B cell (primary cell): ENCODE measurements around the gene TBC1D30. TPM values are rescaled to one million over a fixed set of nuclear protein-coding genes. Genes with fewer than 3 reads are reported as not detected.

Experiments used
- ATAC-seq: fragments of 200-7000 bp; cut with Tn5 transposase; one replicate; pipeline ENCODE4 v1.10.0; 2021; ENCODE audit warnings: low read depth, mild to moderate bottlenecking, moderate number of reproducible peaks, moderate library complexity
- CTCF ChIA-PET: fragments of 350-600 bp; sonication (Branson Sonifier 250); formaldehyde crosslinking; loops from one replicate; lab custom pipeline; 2021; ENCODE audit warnings: antibody characterized with exemption, inconsistent platforms; lab: Charles Lee
- POLR2A ChIA-PET: fragments of 350-600 bp; sonication (Branson Sonifier 250); formaldehyde crosslinking; loops from one replicate; lab custom pipeline; 2021; ENCODE audit warnings: antibody characterized with exemption; lab: Charles Lee
- DNase-seq: peaks from one replicate; pipeline ENCODE4 v3.0.0; 2013
- H2AFZ ChIP-seq: 2 replicates; pipeline ENCODE4 v1.6.1; 2012; ENCODE audit warnings: mild to moderate bottlenecking, low read depth, low read length; ENCODE audit not compliant: insufficient read depth, poor library complexity, severe bottlenecking
- H3K27ac ChIP-seq, 2 donors: 1 replicate in 1 of 2; 2 replicates in 1 of 2; pipeline ENCODE4 v1.5.1; 2012 to 2013; ENCODE audit warnings: low read length in 2 of 2, mild to moderate bottlenecking in 2 of 2, moderate library complexity in 1 of 2
- H3K27me3 ChIP-seq, 4 experiments: fragments of 200-600 bp in 1 of 4; sonication (generic) in 1 of 4; replicated peaks in 1 of 4; 1 replicate in 2 of 4; 2 replicates in 2 of 4; pipeline versions ENCODE4 v1.6.1 to v1.7.0; 2013 to 2016; ENCODE audit warnings: low read length in 3 of 4, mild to moderate bottlenecking in 2 of 4, mixed read lengths in 1 of 4, moderate library complexity in 1 of 4; ENCODE audit not compliant: insufficient read depth in 4 of 4, control insufficient read depth in 3 of 4; ENCODE audit errors: control extremely low read depth in 1 of 4
- H3K36me3 ChIP-seq, 2 experiments: replicated peaks in 1 of 2; 1 replicate in 1 of 2; 2 replicates in 1 of 2; pipeline versions ENCODE4 v1.6.1 to v1.7.1; 2013; ENCODE audit warnings: low read length in 1 of 2; ENCODE audit not compliant: insufficient read depth in 2 of 2, control insufficient read depth in 1 of 2; ENCODE audit errors: control extremely low read depth in 1 of 2, extremely low read depth in 1 of 2
- H3K4me1 ChIP-seq, 2 donors: fragments of 200-600 bp in 1 of 2; sonication (generic) in 1 of 2; 1 replicate in 1 of 2; 2 replicates in 1 of 2; pipeline versions ENCODE4 v1.5.1 to v1.6.1; 2013 to 2017; ENCODE audit warnings: low read length in 2 of 2; ENCODE audit not compliant: control insufficient read depth in 2 of 2, insufficient read depth in 2 of 2
- H3K4me2 ChIP-seq: replicated peaks from 2 replicates; pipeline ENCODE3; 2012; ENCODE audit warnings: mild to moderate bottlenecking, low read depth, low read length; ENCODE audit not compliant: poor library complexity, severe bottlenecking
- H3K4me3 ChIP-seq, 5 experiments: fragments of 200-600 bp in 1 of 5; sonication (generic) in 1 of 5; 1 replicate in 3 of 5; 2 replicates in 2 of 5; pipeline versions ENCODE4 v1.5.1 to v1.7.0; 2011 to 2016; ENCODE audit warnings: low read length in 4 of 5, mild to moderate bottlenecking in 4 of 5, low read depth in 2 of 5, control low read depth in 1 of 5, moderate library complexity in 1 of 5; ENCODE audit not compliant: insufficient read depth in 1 of 5; ENCODE audit errors: control extremely low read depth in 1 of 5, extremely low read depth in 1 of 5
- H3K79me2 ChIP-seq: fragments of 200-600 bp; sonication (generic); one replicate; pipeline ENCODE4 v1.6.0; 2016; ENCODE audit warnings: low read length; ENCODE audit not compliant: control insufficient read depth, insufficient read depth
- H3K9ac ChIP-seq: fragments of 200-600 bp; sonication (generic); 2 replicates; pipeline ENCODE4 v1.6.1; 2017; ENCODE audit warnings: mild to moderate bottlenecking, low read length, moderate library complexity
- H3K9me3 ChIP-seq, 3 donors: one replicate each; pipeline versions ENCODE4 v1.6.1 to v1.7.1; 2013; ENCODE audit warnings: low read length in 2 of 3; ENCODE audit not compliant: control insufficient read depth in 2 of 3, insufficient read depth in 1 of 3; ENCODE audit errors: control extremely low read depth in 1 of 3
- H4K20me1 ChIP-seq: 2 replicates; pipeline ENCODE4 v1.6.0; 2012; ENCODE audit warnings: mild to moderate bottlenecking, low read length; ENCODE audit not compliant: insufficient read depth, control insufficient read depth, poor library complexity, severe bottlenecking
- H3K27ac Mint-ChIP-seq: one replicate; pipeline ENCODE4 v1.8.0; 2021; ENCODE audit warnings: mixed read lengths
- H3K27me3 Mint-ChIP-seq: one replicate; pipeline ENCODE4 v1.8.0; 2021; ENCODE audit warnings: mixed read lengths
- H3K4me1 Mint-ChIP-seq: one replicate; pipeline ENCODE4 v1.8.0; 2021; ENCODE audit warnings: mixed read lengths
- H3K4me3 Mint-ChIP-seq: one replicate; pipeline ENCODE4 v1.8.0; 2021; ENCODE audit warnings: mixed read lengths
- H3K9me3 Mint-ChIP-seq: one replicate; pipeline ENCODE4 v1.8.0; 2022; ENCODE audit warnings: mixed read lengths; ENCODE audit not compliant: insufficient read depth
- CTCF ChIP-seq: fragments of 200-600 bp; IDR thresholded peaks from one replicate; pipeline ENCODE4 v1.8.0; 2022; ENCODE audit warnings: antibody characterized with exemption, mild to moderate bottlenecking
- EZH2 ChIP-seq: IDR thresholded peaks from 2 replicates; pipeline ENCODE4 v1.6.1; 2012; ENCODE audit warnings: borderline replicate concordance, low read depth, mild to moderate bottlenecking, moderate library complexity, low read length; ENCODE audit not compliant: insufficient read depth, poor library complexity, severe bottlenecking
- WGBS: methylation state at CpG from one replicate; pipeline ENCODE4 v1.1.5; 2013; ENCODE audit warnings: missing lambda C conversion rate; ENCODE audit not compliant: insufficient coverage; 5-methylcytosine and 5-hydroxymethylcytosine counted together
- intact Hi-C: fragments of 100-400 bp; cut with micrococcal nuclease; formaldehyde crosslinking; loops from one replicate; pipeline ENCODE4 v1.10.0; 2022
- polyA plus RNA-seq: library from polyadenylated mRNA; depleted of rRNA; stranded (reverse); fragments of >200 nt; gene quantifications from 2 replicates; pipeline ENCODE4 v1.2.3, GENCODE V29; 2012
- total RNA-seq, 2 donors: library from RNA; stranded (reverse); fragments of 120-200 nt in 1 of 2; gene quantifications; 1 replicate in 1 of 2; 2 replicates in 1 of 2; pipeline versions ENCODE4 v1.2.3 to v1.2.4, GENCODE V29; 2013 to 2022

TBC1D30 gene
- total and polyA plus RNA-seq, 2 donors (not counting 1 experiment from before 2014, with no cell fraction given) = 0.06 to 0.10 TPM

GRCh38 chr12:64889434-64890216 lies 65.2 kb downstream of the TBC1D30 start:
- Mint-ChIP-seq H3K4me3 (no peak overlapping the region), H3K27ac (no peak overlapping the region), H3K4me1 (no peaks in the 10 kb centered on the region), H3K9me3 (no peaks in the 10 kb centered on the region), H3K27me3 (peaks cover 32% of the 10 kb centered on the region)
- DNase-seq (no peak), ATAC-seq (no peak)
- ChIA-PET CTCF (interaction anchor here (0.9 to 6.7 kb wide), 14 partner anchors 10 to 1808 kb away, joined by 3 to 86 read pairs (median 5); no protein-coding TSS in a partner anchor), POLR2A (no interaction called here)
- H3K4me3 ChIP-seq = no peak overlapping the region
- no peaks in the 10 kb centered on the region for H3K79me2 ChIP-seq
- H3K36me3 ChIP-seq = no peaks in the 10 kb centered on the region
- H3K27me3 ChIP-seq = no peaks in the 10 kb centered on the region
- no peaks in the 10 kb centered on the region for H3K4me1 ChIP-seq
- 85% methylated on average over 6 of the region's 11 CpGs for WGBS
- H3K27ac ChIP-seq = no peak overlapping the region
- H3K9me3 ChIP-seq = no peaks in the 10 kb centered on the region
- TF ChIP-seq EZH2 = no peak
- TF ChIP-seq CTCF = no peak
- H4K20me1 ChIP-seq = no peaks in the 10 kb centered on the region
- no peak overlapping the region for H3K4me2 ChIP-seq
- H2AFZ ChIP-seq = no peak overlapping the region
- intact Hi-C loops = no loop called here
- H3K9ac ChIP-seq = no peak overlapping the region

GRCh38 chr12:64890873-64891468 lies 66.5 kb downstream of the TBC1D30 start:
- Mint-ChIP-seq H3K4me3 (no peak overlapping the region), H3K27me3 (peaks cover 28% of the 10 kb centered on the region), H3K9me3 (no peaks in the 10 kb centered on the region), H3K27ac (no peak overlapping the region), H3K4me1 (no peaks in the 10 kb centered on the region)
- no peak for TF ChIP-seq EZH2
- TF ChIP-seq CTCF = peak; percentile 88
- no peaks in the 10 kb centered on the region for H3K79me2 ChIP-seq
- ChIA-PET CTCF (interaction anchor here (0.6 to 6.7 kb wide), 36 partner anchors 8 to 1970 kb away, joined by 3 to 86 read pairs (median 4); partner anchors contain the start of gene LLPH), POLR2A (no interaction called here)
- no peaks in the 10 kb centered on the region for H3K36me3 ChIP-seq
- H3K27ac ChIP-seq = no peak overlapping the region
- no peak overlapping the region for H2AFZ ChIP-seq
- DNase-seq (peak; percentile 68), ATAC-seq (peak; percentile 49)
- H3K4me3 ChIP-seq = no peak overlapping the region
- H3K9ac ChIP-seq = no peak overlapping the region
- no peaks in the 10 kb centered on the region for H3K9me3 ChIP-seq
- intact Hi-C loops = loop anchor here (1.0 kb wide), 5 partner anchors 341 to 1216 kb away; no protein-coding TSS in a partner anchor
- no peak overlapping the region for H3K4me2 ChIP-seq
- H3K4me1 ChIP-seq = no peaks in the 10 kb centered on the region
- H3K27me3 ChIP-seq = no peaks in the 10 kb centered on the region
- 83% methylated on average over 1 of the region's 6 CpGs for WGBS
- H4K20me1 ChIP-seq = no peaks in the 10 kb centered on the region
